ENCODE results near the gene LNPEP.
"Not testable (repeated sequence)": the region's sequence is repeated elsewhere in the genome, so short reads cannot be mapped to it uniquely, and the experiment has no call there.

Gene LNPEP

DNA sequence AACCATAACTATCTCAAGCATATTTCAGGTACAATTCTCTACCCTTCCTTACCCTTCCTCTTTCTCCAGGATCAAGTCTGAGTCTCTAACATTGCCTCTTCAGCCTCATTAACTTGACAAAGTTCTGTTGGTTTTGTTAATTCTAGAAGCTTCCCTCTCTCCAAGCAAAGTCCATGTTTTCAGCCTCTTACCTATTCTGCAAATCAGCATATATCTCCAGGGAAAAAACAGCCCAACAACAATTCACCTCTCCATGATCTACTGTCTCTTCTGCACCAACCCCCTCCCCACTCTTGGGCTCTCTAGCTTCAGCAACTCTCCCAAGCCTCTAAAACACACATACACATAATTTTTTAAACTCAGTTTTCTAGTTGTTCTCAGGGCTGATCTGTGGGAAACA lies 134.4 kb downstream of the LNPEP start:
- DNase-seq = no peak

DNA sequence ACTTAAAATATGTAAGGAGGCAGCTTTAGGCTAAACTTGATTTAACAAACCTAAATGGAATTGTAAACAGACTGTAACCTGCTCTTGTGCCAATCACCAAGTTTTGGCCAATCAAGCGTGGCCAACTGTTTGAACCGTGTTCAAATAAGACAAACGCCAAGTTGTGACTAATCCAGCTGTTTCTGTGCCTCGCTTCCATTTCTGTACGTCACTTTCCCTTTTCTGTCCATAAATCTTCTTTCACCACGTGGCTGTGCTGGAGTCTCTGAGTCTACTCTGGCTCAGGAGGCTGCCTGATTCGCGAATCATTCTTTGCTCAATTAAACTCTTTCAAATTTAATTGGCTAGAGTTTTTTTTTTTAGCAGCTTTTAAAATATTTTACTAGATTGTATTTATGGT lies 135.2 kb downstream of the LNPEP start:
- no peak for DNase-seq

DNA sequence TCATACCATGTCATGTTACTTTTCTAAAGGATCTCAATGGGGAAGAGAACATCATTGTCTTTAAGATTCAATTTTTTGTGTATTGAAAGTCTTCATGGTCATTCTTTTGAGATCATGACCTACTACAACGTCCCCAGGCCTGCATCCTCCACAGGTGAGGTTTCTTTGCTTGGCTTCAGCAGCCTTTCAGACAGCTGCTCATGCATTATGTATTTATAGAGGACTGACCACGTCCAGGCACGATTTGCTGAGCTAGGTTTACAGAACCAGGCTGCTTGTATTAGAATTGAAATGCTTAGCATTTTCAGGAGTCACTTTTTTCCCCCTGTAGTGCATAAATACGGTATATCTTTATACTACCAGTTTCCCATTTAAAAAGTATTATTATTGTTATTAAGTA lies 136.1 kb downstream of the LNPEP start:
- no peak for DNase-seq

DNA sequence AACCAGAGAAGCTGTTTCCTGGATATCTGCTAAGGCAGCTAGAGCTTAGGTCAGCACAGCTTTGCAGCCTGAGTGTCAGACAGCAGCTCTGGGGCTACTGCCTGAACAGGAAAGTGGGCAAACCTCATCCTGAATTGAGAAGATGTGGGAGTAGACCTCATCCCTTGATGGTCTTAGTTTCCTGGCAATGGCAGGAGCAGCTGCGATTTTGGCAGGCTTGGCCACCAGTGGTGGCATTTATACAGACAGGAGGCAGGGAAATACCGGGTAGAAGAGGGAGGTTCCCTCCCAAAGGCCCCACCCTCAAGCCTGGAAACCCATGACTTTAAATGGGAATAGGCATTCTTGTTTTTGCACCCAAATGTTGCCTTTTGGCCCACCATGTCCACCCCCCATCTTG lies 136.8 kb downstream of the LNPEP start:
- no peak for DNase-seq

DNA sequence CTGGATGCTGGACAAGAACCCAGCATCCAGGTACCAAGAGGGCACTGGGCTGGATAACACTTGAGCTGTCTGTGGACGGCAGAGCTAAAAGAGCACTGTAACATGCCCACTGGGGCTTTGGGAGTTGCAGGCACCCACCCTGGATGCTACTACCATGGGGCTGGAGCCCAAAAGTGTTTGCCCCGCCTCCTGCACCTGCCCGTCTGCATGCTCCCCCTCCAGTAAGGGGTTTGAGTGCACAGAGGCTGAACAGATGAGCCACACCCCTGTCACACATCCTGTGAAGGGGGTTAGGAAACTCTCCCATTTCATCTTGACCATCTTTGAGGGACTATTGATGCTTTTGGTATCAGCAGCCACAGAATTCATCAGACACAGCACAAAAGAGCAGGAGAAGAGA lies 137.5 kb downstream of the LNPEP start:
- no peak for DNase-seq

DNA sequence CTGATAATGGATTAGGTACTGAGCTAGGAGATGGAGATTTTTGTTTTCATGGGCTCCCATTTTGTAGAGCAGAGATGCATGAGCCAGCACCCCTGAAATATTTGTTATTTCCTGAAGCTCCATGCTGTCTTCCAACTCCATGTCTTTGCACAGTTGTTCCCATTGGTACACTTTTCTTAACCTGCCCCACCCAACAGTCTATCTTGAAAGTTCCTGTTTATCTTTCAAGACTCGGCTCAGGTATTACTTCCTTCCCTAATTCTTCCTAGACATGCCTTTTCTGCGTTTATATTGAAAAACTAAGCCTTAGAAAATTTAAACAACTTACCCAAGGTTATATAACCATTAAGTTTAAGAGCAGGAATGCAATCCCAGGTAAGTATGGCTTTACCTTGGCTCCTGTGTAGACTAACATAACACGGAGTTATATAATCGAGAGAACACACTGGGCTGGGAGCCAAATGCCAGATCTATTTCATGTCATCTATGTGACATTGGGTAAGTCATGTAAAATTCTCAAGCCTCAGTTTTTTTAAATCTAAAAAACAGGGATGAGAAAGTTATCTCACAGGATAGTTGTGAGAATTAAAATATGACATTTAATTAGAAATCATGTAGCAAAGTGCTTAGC lies 139.1 kb downstream of the LNPEP start:
- no peak for DNase-seq

DNA sequence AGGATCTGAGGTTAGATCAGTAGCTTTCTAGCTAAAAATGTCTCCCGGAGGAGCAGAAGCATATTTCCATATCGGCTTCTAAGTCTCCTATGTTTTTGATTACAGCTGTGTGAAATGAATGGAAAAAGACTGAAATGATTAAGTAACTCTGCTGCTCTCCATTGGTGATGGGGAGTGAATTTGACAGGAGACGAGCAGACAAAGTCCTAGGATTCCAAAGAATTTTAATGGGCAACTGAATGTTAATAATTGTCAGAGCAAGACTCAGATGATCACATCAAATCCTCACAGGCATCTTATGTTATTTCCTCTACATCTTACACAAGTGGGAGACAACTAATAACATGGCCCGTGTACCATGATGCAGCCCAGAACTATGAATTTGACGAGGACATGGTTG lies 139.8 kb downstream of the LNPEP start:
- DNase-seq = no peak

DNA sequence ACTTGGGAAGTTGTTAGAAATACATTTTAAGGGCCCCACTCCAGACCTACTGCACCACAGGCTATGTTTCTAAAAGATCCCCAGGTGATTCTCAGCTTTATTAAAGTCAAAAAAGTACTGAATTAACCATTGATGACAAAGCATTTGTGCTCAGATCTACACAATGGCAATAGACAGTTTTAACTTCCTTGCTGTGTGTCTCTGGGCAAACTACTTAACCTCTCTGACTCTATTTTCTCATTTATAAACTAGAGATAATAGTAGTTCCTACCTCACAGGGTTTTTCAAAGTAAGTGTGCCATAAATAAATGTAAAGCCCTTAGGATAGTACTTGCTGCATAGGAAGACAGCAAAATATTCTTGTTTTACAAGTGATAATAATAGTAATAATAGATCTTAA lies 140.2 kb downstream of the LNPEP start:
- no peak for DNase-seq

DNA sequence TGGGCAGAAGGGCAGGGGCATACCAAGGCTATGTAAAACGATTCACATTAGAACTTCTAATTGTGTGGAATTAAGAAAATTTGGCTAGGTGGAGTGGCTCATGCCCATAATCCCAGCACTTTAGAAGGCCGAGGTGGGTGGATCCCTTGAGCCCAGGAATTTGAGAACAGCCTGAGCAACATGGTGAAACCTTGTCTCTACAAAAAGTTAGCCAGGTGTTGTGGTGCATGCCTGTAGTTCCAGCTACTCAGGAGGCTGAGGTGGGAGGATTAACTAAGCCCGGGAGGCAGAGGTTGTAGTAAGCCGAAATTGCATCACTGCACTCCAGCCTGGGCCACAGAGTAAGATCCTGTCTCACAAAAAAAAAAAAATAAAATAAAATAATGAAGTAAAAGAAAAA lies 141.4 kb downstream of the LNPEP start:
- no peak for DNase-seq

DNA sequence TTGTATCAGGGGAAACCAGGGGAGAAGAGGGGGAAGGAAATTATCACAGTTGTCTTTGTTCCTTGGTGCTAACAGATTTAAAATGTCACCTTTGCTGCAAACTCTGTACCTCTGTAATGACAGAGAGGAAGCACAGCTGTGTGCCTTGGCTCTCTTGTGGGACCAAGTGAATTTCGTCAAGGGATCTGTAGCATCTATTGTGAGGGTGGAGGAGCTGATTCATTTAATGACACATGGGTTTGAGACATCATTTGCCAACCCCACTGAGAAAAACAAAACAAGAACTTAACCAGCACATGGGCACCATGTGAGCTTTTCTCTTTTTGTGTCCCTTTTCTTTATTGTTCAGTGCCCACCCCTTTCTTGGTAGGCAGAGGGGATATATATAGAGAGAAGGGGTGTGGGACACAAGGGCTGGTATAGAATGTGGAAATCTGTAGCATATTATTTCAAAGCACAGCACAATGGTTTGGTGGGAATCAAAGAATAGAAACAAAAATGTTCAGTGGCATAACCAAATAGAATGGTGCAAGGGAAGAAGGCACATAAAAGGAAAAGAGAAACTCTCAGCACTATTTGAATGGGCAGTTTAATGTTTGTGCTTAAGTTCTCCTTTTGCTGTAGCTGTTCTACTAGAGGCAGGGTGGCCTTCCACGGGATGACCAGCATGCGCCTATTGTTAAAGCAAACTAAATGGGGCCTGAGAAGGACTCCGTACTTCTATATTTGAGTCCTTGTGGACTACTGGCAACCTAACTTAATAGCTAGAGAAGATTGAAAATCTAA lies 143.3 kb downstream of the LNPEP start:
- DNase-seq = no peak

DNA sequence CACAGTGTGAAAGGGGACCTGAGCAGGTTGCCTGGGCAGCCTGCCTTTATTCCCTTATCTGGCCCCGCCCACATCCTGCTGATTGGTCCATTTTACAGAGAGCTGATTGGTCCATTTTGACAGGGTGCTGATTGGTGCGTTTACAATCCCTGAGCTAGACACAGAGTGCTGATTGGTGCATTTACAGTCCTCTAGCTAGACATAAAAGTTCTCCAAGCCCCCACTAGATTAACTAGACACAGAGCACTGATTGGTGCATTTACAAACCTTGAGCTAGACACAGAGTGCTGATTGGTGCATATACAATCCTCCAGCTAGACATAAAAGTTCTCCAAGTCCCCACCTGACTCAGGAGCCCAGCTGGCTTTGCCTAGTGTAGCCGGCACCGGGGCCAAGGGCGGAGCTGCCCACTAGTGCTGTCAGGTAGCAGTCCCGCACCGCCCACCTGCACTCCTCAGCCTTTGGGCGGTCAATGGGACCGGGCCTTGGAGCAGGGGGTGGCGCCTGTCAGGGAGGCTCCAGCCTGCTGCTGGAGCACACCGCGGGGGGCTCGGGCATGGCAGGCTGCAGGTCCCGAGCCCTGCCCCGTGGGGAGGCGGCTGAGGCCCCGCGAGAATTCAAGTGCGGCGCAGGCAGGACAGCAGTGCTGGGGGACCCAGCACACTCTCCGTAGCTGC lies 149.0 kb downstream of the LNPEP start:
- DNase-seq = not testable (repeated sequence)

DNA sequence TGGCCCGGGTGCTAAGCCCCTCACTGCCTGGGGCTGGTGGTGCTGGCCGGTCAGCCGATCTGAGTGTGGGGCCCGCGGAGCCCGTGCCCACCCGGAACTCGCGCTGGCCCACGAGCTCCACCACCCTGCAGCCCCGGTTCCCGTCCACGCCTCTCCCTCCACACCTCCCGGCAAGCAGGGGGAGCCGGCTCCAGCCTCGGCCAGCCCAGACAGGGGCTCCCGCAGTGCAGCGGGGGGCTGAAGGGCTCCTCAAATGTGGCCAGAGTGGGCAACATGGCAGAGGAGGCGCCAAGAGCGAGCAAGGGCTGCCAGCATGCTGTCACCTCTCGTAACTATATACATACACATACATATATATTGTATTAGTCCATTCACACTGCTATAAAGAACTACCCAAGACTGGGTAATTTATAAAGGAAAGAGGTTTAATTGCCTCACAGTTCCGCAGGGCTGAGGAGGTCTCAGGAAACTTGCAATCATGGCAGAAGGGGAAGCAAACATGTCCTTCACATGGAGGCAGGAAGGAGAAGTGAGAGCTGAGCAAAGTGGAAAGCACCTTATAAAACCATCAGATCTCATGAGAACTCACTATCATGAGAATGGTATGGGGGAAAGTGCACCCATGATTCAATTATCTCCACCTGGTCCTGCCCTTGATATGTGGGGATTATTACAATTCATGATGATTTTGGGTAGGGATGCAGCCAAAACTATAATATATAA lies 149.7 kb downstream of the LNPEP start:
- DNase-seq = no peak

Measured in NCI-H82 (cell line).